Vagina (tissue), 2 donors: ENCODE measurements around the gene PCED1A. TPM values are rescaled to one million over a fixed set of nuclear protein-coding genes. Genes with fewer than 3 reads are reported as not detected.

Experiments used
- DNase-seq, 2 donors: peaks; one replicate each; pipeline ENCODE4 v3.0.0-alpha.2; 2017; ENCODE audit errors: extremely low spot score in 2 of 2
- H3K27ac ChIP-seq: fragments of 200-600 bp; sonication (generic); one replicate; pipeline ENCODE4 v1.5.1; 2019
- H3K27me3 ChIP-seq: fragments of 200-600 bp; sonication (generic); one replicate; pipeline ENCODE4 v1.5.1; 2019
- H3K36me3 ChIP-seq, 2 donors: fragments of 200-600 bp; sonication (generic); one replicate each; pipeline ENCODE4 v1.5.1; 2017 to 2019
- H3K4me1 ChIP-seq: fragments of 200-600 bp; sonication (generic); one replicate; pipeline ENCODE4 v1.5.1; 2019
- H3K4me3 ChIP-seq, 2 donors: fragments of 200-600 bp; sonication (generic); 1 replicate in 1 of 2; 2 replicates in 1 of 2; pipeline ENCODE4 v1.5.1; 2016 to 2019
- H3K9me3 ChIP-seq: fragments of 200-600 bp; sonication (generic); one replicate; pipeline ENCODE4 v1.5.1; 2019
- CTCF ChIP-seq, 3 experiments: fragments of 450-650 bp in 2 of 3; fragments of 200-600 bp in 1 of 3; sonication (generic) in 1 of 3; IDR thresholded peaks; one replicate each; pipeline ENCODE4 v1.5.1; 2017 to 2019; ENCODE audit warnings: antibody characterized with exemption in 3 of 3, mild to moderate bottlenecking in 2 of 3, moderate library complexity in 2 of 3
- POLR2A ChIP-seq, 2 donors: fragments of 450-650 bp; IDR thresholded peaks; one replicate each; pipeline ENCODE4 v1.6.1; 2017; ENCODE audit warnings: antibody characterized with exemption in 2 of 2, mild to moderate bottlenecking in 2 of 2, moderate library complexity in 2 of 2
- POLR2AphosphoS5 ChIP-seq, 2 donors: sonication (generic); formaldehyde crosslinking; IDR thresholded peaks; one replicate each; pipeline ENCODE4 v1.9.0; 2017; ENCODE audit warnings: antibody characterized with exemption in 2 of 2, mild to moderate bottlenecking in 2 of 2, low read depth in 1 of 2; ENCODE audit not compliant: insufficient read depth in 1 of 2
- intact Hi-C: fragments of 100-400 bp; cut with DNase I; formaldehyde crosslinking; loops from one replicate; pipeline ENCODE4 v1.15.1; 2023
- total RNA-seq: library from RNA; depleted of rRNA; stranded (reverse); fragments of >200 nt; gene quantifications from one replicate; pipeline ENCODE4 v1.2.3, GENCODE V29; 2016

Gene PCED1A
- total RNA-seq, 1 donor from 2014 or later = 22.1 TPM

- no peak for DNase-seq
- Histone ChIP-seq H3K27me3 (no peaks in the 10 kb centered on the region), H3K36me3 (no peaks in the 10 kb centered on the region), H3K4me3 (no peak overlapping the region), H3K4me1 (peaks cover 20% of the 10 kb centered on the region), H3K27ac (peak overlapping the region; percentile 53), H3K9me3 (no peaks in the 10 kb centered on the region)
- no peak for TF ChIP-seq POLR2AphosphoS5 (IDR thresholded peaks at IDR 0.05; ENCODE audit: insufficient read depth in 1 of 2, low read depth in 1 of 2)
- TF ChIP-seq CTCF (IDR thresholded peaks at IDR 0.05) = no peak
- no peak for TF ChIP-seq POLR2A (IDR thresholded peaks at IDR 0.05)
- intact Hi-C loops = no loop called here
Measured at GRCh38 chr20:2804041-2804828, 36.2 kb downstream of the PCED1A start.

GRCh38 chr20:2801286-2801728 lies 39.1 kb downstream of the PCED1A start:
- Histone ChIP-seq H3K27ac (peak overlapping the region; percentile 35), H3K4me1 (peaks cover 30% of the 10 kb centered on the region), H3K9me3 (no peaks in the 10 kb centered on the region), H3K4me3 (peak overlapping the region in 1 of 2 donors; percentile 50), H3K27me3 (no peaks in the 10 kb centered on the region), H3K36me3 (no peaks in the 10 kb centered on the region)
- no peak for DNase-seq
- no peak for TF ChIP-seq CTCF (IDR thresholded peaks at IDR 0.05)
- no peak for TF ChIP-seq POLR2AphosphoS5 (IDR thresholded peaks at IDR 0.05; ENCODE audit: insufficient read depth in 1 of 2, low read depth in 1 of 2)
- no peak for TF ChIP-seq POLR2A (IDR thresholded peaks at IDR 0.05)
- intact Hi-C loops = no loop called here

- H3K27ac ChIP-seq = peak within 1 kb of the TSS; percentile 35
- H3K27me3 ChIP-seq = no peaks in the 10 kb centered on the region
- TF ChIP-seq POLR2AphosphoS5 (IDR thresholded peaks at IDR 0.05; ENCODE audit: insufficient read depth in 1 of 2, low read depth in 1 of 2) (no peak), CTCF (IDR thresholded peaks at IDR 0.05) (no peak), POLR2A (IDR thresholded peaks at IDR 0.05) (no peak)
- H3K4me3 ChIP-seq = peak within 1 kb of the TSS; percentile 48 to 50
- H3K36me3 ChIP-seq = no peaks in the 10 kb centered on the region
- intact Hi-C loops = no loop called here
- H3K9me3 ChIP-seq = no peaks in the 10 kb centered on the region
- DNase-seq = no peak
- peaks cover 30% of the 10 kb centered on the region for H3K4me1 ChIP-seq
Measured at GRCh38 chr20:2800521-2801285, 39.8 kb downstream of the PCED1A start, which contains the start of gene CPXM1. CPXM1 (minus strand) TSS chr20:2800627; CDS start chr20:2800572, 55 bp downstream.

GRCh38 chr20:2799688-2800520 lies 40.6 kb downstream of the PCED1A start:
- Histone ChIP-seq H3K27me3 (no peaks in the 10 kb centered on the region), H3K4me1 (peaks cover 30% of the 10 kb centered on the region), H3K36me3 (no peaks in the 10 kb centered on the region), H3K9me3 (no peaks in the 10 kb centered on the region), H3K4me3 (peak overlapping the region; percentile 48 to 50), H3K27ac (peak overlapping the region; percentile 35)
- TF ChIP-seq POLR2A (IDR thresholded peaks at IDR 0.05) (no peak), CTCF (IDR thresholded peaks at IDR 0.05) (no peak), POLR2AphosphoS5 (IDR thresholded peaks at IDR 0.05; ENCODE audit: insufficient read depth in 1 of 2, low read depth in 1 of 2) (no peak)
- intact Hi-C loops = no loop called here
- no peak for DNase-seq
